NT2/D1 (cell line): ENCODE measurements around the gene PKD2.
"Not testable (repeated sequence)": the region's sequence is repeated elsewhere in the genome, so short reads cannot be mapped to it uniquely, and the experiment has no call there.

Experiments used
- DNase-seq: peaks from one replicate; pipeline ENCODE4 v3.0.0-alpha.2; 2011; ENCODE audit warnings: low read depth, low spot score
- H3K27me3 ChIP-seq: 2 replicates; pipeline ENCODE4 v1.6.0; 2011; ENCODE audit warnings: mild to moderate bottlenecking; ENCODE audit not compliant: insufficient read length, insufficient read depth
- H3K36me3 ChIP-seq: 2 replicates; pipeline ENCODE4 v1.6.1; 2011; ENCODE audit warnings: mild to moderate bottlenecking, low read length, mixed read lengths; ENCODE audit not compliant: insufficient read depth, insufficient read length
- H3K4me1 ChIP-seq: 2 replicates; pipeline ENCODE4 v1.5.1; 2011; ENCODE audit not compliant: insufficient read depth, insufficient read length
- H3K4me3 ChIP-seq: 2 replicates; pipeline ENCODE4 v1.5.1; 2011; ENCODE audit warnings: low read depth; ENCODE audit not compliant: insufficient read length
- H3K9ac ChIP-seq: 2 replicates; pipeline ENCODE4 v1.6.0; 2011; ENCODE audit warnings: low read depth; ENCODE audit not compliant: insufficient read length
- H3K9me3 ChIP-seq: 2 replicates; pipeline ENCODE4 v1.5.1; 2011; ENCODE audit warnings: mild to moderate bottlenecking, low read length; ENCODE audit not compliant: insufficient read depth
- SUZ12 ChIP-seq: IDR thresholded peaks from 2 replicates; pipeline ENCODE4 v1.6.1; 2011; ENCODE audit not compliant: insufficient read length, insufficient read depth; ENCODE audit errors: extremely low read depth
- YY1 ChIP-seq: IDR thresholded peaks from 2 replicates; pipeline ENCODE4 v1.6.1; 2011; ENCODE audit not compliant: insufficient read length, insufficient read depth
- ZNF274 ChIP-seq: IDR thresholded peaks from 2 replicates; pipeline ENCODE4 v1.6.1; 2011; ENCODE audit warnings: mild to moderate bottlenecking, low read depth, low read length

PKD2 gene

GRCh38 chr4:88106205-88106604 is 98.8 kb downstream of the PKD2 start:
- TF ChIP-seq YY1, result no peak
- TF ChIP-seq ZNF274, result no peak
- H3K9ac ChIP-seq, result no peak overlapping the region
- H3K4me1 ChIP-seq, result no peaks in the 10 kb centered on the region
- no peak for DNase-seq
- H3K36me3 ChIP-seq, result no peaks in the 10 kb centered on the region
- no peaks in the 10 kb centered on the region for H3K27me3 ChIP-seq
- H3K4me3 ChIP-seq, result no peak overlapping the region
- H3K9me3 ChIP-seq, result no peaks in the 10 kb centered on the region

DNA sequence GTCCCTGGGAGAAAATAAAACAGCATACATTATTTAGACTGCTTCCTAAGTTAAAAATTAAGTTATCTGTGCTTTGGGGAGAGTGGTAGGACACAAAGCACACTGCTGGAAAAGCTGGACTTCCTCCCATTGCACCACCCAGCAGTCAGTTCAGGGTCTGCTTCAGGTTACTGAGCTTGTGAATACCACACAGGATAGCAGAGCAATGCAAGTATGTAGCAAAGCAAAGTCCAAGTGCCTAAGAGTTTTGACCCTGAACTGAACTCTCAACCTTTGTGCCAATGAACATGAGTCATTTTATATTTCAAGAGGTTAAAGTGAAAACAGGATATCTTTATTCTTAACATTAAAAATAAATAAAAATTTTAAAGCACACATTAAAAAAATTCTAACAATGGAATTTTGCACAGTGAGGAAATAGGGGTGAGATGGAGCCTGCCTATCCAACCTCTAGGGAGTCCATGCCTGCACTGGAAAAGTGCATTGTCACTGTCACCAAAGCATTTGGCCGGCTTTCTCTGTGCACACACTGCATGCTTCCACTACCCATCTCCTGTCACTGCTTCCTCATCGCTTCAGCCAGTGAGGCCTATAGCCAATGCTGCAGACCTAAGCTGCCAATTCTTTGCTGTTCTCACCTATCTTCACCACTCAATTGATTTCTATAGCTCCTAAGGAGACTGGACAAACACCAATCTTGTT is 100.1 kb downstream of the PKD2 start:
- no peaks in the 10 kb centered on the region for H3K36me3 ChIP-seq
- TF ChIP-seq SUZ12 (no peak), YY1 (no peak), ZNF274 (no peak)
- no peak overlapping the region for H3K9ac ChIP-seq
- no peaks in the 10 kb centered on the region for H3K27me3 ChIP-seq
- H3K4me1 ChIP-seq, result no peaks in the 10 kb centered on the region
- no peak for DNase-seq
- no peak overlapping the region for H3K4me3 ChIP-seq
- no peaks in the 10 kb centered on the region for H3K9me3 ChIP-seq

DNA sequence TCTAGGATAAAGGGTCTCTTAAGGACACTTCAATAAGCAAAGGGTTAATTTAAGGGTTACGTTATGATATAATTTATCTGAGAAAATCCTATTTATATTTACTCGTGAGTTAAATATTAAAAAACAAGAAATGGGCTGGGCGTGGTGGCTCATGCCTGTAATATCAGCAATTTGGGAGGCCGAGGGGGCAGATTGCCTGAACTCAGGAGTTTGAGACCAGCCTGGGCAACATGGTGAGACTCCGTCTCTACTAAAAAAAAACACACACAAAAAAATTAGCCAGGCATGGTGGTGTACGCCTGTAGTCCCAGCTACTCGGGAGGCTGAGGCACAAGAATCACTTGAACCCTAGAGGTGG is 100.7 kb downstream of the PKD2 start:
- H3K9me3 ChIP-seq, H3K4me1 ChIP-seq: not testable (repeated sequence)

DNA sequence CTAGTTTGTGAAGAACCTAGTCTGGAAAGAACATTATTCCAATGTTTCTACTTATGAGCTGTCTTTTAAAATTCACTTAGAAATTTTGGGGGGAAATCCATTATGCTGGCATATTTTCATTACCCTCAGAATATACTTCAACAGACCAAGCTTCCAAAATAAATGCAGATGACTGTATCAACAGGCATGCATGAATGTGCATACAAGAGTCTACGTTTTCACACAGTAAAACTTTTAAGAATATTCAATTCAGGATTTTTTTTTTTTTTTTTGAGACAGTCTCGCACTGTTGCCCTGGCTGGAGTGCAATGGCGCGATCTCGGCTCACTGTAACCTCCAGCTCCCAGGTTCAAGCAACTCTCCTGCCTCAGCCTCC is 101.3 kb downstream of the PKD2 start:
- H3K27me3 ChIP-seq, result no peaks in the 10 kb centered on the region
- no peaks in the 10 kb centered on the region for H3K36me3 ChIP-seq
- no peak for TF ChIP-seq SUZ12
- no peak for TF ChIP-seq YY1
- TF ChIP-seq ZNF274, result no peak
- no peaks in the 10 kb centered on the region for H3K4me1 ChIP-seq
- no peaks in the 10 kb centered on the region for H3K9me3 ChIP-seq
- no peak overlapping the region for H3K4me3 ChIP-seq
- no peak overlapping the region for H3K9ac ChIP-seq
- no peak for DNase-seq

More for the DNA sequence above, 100.7 kb downstream of the PKD2 start:
- not testable (repeated sequence) for H3K4me3 ChIP-seq, H3K9ac ChIP-seq, H3K36me3 ChIP-seq, DNase-seq, H3K27me3 ChIP-seq

- TF ChIP-seq SUZ12 (no peak), ZNF274 (no peak), YY1 (no peak)
- no peaks in the 10 kb centered on the region for H3K9me3 ChIP-seq
- no peak overlapping the region for H3K9ac ChIP-seq
- no peak overlapping the region for H3K4me3 ChIP-seq
- no peaks in the 10 kb centered on the region for H3K27me3 ChIP-seq
- H3K4me1 ChIP-seq, result no peaks in the 10 kb centered on the region
- H3K36me3 ChIP-seq, result no peaks in the 10 kb centered on the region
- no peak for DNase-seq
These were observed 101.9 kb downstream of the PKD2 start for GRCh38 chr4:88109123-88109881.

DNA sequence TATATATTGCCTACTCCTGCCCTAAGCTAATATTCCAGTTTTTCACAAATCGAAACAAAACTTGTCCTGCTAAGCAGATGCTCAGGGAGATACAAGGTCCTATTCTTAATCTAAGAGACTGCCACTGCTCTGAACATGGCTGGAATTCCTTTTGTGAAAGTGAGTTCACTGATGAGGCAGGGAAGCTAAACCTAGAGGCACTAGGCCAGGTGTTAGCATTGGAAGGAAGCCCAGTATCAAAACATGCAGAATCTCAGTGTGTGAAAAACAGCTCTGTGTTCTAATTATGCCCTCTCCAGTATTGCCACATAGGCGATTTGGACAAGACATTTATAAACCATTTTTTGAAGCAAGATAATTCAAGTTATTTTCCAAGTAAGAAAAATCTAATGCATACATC is 103.4 kb downstream of the PKD2 start:
- no peak for DNase-seq
- Histone ChIP-seq H3K9me3 (no peaks in the 10 kb centered on the region), H3K36me3 (no peaks in the 10 kb centered on the region), H3K4me1 (no peaks in the 10 kb centered on the region), H3K4me3 (no peak overlapping the region), H3K27me3 (no peaks in the 10 kb centered on the region), H3K9ac (no peak overlapping the region)
- TF ChIP-seq YY1 (no peak), ZNF274 (no peak), SUZ12 (no peak)

DNA sequence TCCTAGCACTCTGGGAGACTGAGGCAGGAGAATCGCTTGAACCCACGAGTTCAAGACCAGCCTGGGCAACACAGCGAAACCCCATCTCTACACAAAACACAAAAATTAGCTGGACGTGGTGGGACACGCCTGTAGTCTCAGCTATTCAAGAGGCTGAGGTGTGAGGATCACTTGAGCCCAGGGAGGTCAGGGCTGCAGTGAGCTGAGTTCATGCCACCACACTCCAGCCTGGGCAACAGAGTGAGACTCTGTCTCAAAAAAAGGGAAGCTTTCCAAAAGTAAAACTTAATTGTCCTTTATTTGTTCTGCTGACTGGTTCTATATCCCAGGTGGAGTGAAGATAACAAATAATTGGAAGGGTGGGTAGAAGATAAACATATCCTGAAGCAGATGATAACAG is 105.4 kb downstream of the PKD2 start:
- H3K9me3 ChIP-seq, result no peaks in the 10 kb centered on the region
- H3K9ac ChIP-seq, result no peak overlapping the region
- TF ChIP-seq ZNF274 (no peak), YY1 (no peak), SUZ12 (no peak)
- DNase-seq, result no peak
- no peaks in the 10 kb centered on the region for H3K4me1 ChIP-seq
- no peak overlapping the region for H3K4me3 ChIP-seq
- no peaks in the 10 kb centered on the region for H3K36me3 ChIP-seq
- no peaks in the 10 kb centered on the region for H3K27me3 ChIP-seq

GRCh38 chr4:88115587-88115986 is 108.2 kb downstream of the PKD2 start:
- no peak overlapping the region for H3K9ac ChIP-seq
- no peaks in the 10 kb centered on the region for H3K4me1 ChIP-seq
- no peak for DNase-seq
- H3K4me3 ChIP-seq, result no peak overlapping the region
- H3K9me3 ChIP-seq, result peaks cover 24% of the 10 kb centered on the region
- TF ChIP-seq SUZ12, result no peak
- no peaks in the 10 kb centered on the region for H3K27me3 ChIP-seq
- H3K36me3 ChIP-seq, result no peaks in the 10 kb centered on the region
